GM06990 (cell line): ENCODE measurements around the gene MAP3K9.

Experiments used
- DNase-seq: peaks from one replicate; pipeline ENCODE4 v3.0.0-alpha.2; 2011; ENCODE audit not compliant: insufficient read length; ENCODE audit errors: extremely low read depth
- H3K27me3 ChIP-seq: replicated peaks from 2 replicates; pipeline ENCODE4 v1.6.0; 2011; ENCODE audit warnings: low read length; ENCODE audit not compliant: control insufficient read depth, insufficient read depth
- H3K36me3 ChIP-seq: 2 replicates; pipeline ENCODE4 v1.5.1; 2011; ENCODE audit warnings: low read length; ENCODE audit not compliant: control insufficient read depth, insufficient read depth
- H3K4me3 ChIP-seq: replicated peaks from 2 replicates; pipeline ENCODE4 v1.5.1; 2011; ENCODE audit warnings: low read depth, mild to moderate bottlenecking, control low read depth, low read length
- TF ChIP-seq, protein P1 (sequence below): IDR thresholded peaks from 2 replicates; pipeline ENCODE4 v1.5.1; 2011; ENCODE audit warnings: low read length, control low read depth, mild to moderate bottlenecking, inconsistent platforms; ENCODE audit not compliant: insufficient read depth, poor library complexity, severe bottlenecking

Gene MAP3K9

DNA sequence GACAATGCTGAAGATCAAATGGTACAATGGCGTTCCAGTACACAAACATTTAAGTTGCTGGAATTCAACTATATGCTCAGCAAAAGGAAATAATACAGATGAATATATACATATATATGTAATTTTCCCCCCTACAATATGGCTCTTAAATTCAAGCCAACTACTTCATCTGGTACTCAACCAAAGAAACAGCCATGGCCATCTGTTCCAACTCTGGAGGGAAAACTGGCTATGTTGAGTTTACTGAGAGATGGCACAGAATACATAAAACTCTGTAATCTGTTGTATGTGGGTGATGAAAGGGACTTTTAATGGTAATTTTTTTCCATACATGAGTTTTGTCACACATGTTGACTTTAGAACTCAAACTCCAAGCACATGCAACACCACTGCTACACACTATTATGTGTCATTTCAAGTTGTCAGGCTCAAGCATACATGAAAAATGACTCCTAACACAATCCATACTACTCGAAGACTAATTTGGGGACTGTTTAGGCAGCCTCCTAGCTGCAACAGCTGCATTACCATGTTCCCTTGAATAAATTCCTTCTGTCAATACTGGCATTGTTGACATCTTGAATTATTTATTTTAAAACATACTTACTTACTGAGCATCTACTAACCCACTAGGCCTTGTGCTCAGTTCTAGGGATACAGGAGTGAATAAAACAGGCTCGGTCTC is 38.2 kb upstream of the MAP3K9 start:
- DNase-seq = no peak
- H3K36me3 ChIP-seq = no peaks in the 10 kb centered on the region
- H3K27me3 ChIP-seq = no peaks in the 10 kb centered on the region
- H3K4me3 ChIP-seq = no peak overlapping the region
- TF ChIP-seq, protein P1, sequence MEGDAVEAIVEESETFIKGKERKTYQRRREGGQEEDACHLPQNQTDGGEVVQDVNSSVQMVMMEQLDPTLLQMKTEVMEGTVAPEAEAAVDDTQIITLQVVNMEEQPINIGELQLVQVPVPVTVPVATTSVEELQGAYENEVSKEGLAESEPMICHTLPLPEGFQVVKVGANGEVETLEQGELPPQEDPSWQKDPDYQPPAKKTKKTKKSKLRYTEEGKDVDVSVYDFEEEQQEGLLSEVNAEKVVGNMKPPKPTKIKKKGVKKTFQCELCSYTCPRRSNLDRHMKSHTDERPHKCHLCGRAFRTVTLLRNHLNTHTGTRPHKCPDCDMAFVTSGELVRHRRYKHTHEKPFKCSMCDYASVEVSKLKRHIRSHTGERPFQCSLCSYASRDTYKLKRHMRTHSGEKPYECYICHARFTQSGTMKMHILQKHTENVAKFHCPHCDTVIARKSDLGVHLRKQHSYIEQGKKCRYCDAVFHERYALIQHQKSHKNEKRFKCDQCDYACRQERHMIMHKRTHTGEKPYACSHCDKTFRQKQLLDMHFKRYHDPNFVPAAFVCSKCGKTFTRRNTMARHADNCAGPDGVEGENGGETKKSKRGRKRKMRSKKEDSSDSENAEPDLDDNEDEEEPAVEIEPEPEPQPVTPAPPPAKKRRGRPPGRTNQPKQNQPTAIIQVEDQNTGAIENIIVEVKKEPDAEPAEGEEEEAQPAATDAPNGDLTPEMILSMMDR = no peak

DNA sequence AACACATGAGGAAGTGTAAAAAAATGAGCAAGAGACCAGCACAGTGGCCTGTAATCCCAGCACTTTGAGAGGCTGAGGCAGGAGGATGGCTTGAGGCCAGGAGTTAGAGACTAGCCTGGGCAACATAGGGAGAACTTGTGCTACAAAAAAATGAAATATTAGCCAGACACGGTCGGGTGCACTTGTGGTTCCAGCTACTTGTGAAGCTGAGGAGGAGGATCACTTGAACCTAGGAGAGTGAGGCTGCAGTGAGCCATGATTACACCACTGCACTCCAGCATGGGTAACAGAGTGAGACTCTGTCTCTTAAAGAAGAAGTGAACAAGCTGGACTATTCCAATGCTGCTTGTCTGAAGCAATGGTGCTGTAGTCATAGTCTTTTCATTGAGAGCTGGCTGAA is 36.3 kb upstream of the MAP3K9 start:
- DNase-seq = no peak
- TF ChIP-seq, protein P1 = no peak
- Histone ChIP-seq H3K4me3 (no peak overlapping the region), H3K36me3 (no peaks in the 10 kb centered on the region), H3K27me3 (no peaks in the 10 kb centered on the region)

DNA sequence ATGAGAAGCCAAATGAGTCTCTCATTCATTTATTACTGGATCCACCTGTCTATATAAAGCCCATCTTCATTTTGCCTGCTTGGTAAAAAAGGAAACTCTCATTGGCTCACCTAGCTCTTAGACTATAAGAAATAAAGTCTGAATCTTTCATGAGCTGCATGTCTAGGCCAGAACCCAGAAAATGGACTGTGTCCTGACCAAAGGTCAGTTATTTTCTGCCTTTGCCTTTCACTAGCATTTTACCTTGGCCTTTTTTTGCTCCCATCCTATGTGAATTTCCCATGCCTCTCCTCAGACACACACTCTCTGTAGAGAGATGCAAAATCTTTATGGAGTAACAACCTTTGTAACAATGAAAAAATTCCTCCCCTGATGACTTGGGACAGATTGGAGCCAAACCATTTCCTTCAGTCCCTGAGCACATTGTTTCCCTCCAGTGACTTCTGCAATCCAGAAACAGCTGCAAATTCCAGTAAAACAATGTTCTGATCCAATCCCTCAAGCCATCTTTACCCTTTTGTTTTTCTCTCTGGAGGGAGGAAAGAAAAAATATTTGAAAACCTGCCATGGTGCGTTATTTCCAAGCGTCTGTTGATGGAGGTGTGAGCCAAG is 33.6 kb upstream of the MAP3K9 start:
- H3K36me3 ChIP-seq = no peaks in the 10 kb centered on the region
- no peak overlapping the region for H3K4me3 ChIP-seq
- H3K27me3 ChIP-seq = no peaks in the 10 kb centered on the region
- TF ChIP-seq, protein P1 = no peak
- DNase-seq = no peak

DNA sequence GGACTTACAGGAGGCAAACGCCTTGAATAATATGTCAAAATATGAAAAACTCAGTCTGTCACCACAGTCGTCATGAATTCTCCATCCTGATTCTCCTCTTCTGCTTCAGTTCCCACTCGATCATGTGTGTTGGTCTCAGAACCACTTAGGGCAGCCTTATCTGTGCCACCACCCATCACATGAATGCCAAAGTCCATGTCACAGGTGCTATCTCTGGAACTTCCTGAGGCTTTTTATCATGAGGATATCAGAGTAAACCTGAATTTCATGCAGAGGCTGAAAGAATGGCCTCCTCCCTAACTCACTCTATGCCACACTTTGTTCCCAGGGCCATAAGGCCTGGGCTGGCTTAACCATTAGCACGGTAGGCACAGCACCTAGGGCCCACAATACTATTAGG is 28.8 kb upstream of the MAP3K9 start:
- DNase-seq = no peak
- Histone ChIP-seq H3K27me3 (no peaks in the 10 kb centered on the region), H3K4me3 (no peak overlapping the region), H3K36me3 (no peaks in the 10 kb centered on the region)
- TF ChIP-seq, protein P1 = no peak

DNA sequence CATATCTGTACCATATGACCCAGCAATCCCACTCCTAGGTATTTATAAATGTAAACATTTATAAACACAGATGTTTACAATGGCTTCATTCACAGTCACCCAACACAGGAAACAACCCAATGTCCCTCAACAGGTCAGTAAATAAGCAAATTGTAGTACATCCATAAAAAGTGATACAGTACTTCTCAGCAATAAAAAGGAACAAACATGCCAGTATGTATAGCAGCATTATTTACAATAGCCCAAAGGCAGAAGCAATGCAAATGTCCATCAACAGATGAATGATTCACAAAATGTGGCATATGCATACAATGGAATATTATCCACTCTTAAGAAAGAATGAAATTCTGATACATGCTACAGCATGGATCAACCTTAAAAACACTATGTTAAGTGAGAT is 27.6 kb upstream of the MAP3K9 start:
- no peaks in the 10 kb centered on the region for H3K27me3 ChIP-seq
- TF ChIP-seq, protein P1 = no peak
- no peaks in the 10 kb centered on the region for H3K36me3 ChIP-seq
- no peak overlapping the region for H3K4me3 ChIP-seq
- DNase-seq = no peak
